Hippocampal formation (tissue), 2 donors: ENCODE measurements around the gene ACSF2.
"Not testable (repeated sequence)": the region's sequence is repeated elsewhere in the genome, so short reads cannot be mapped to it uniquely, and the experiment has no call there.

Experiments used
- DNase-seq, 2 donors: peaks; one replicate each; lab custom pipeline; 2025; lab: John Stamatoyannopoulos, UW

The ACSF2 gene

GRCh38 chr17:50425682-50426471 is at the start of gene ACSF2:
Gene ACSF2, plus strand, starts transcription at chr17:50426218. Its CDS starts 44 bp downstream, at chr17:50426262.
- DNase-seq, result peak in 1 of 2 donors; percentile 60

- no peak for DNase-seq
These were observed 46.5 kb upstream of the ACSF2 start for GRCh38 chr17:50379351-50380132.

GRCh38 chr17:50380369-50381259 is 45.4 kb upstream of the ACSF2 start:
- no peak for DNase-seq

GRCh38 chr17:50381260-50381815 is 44.7 kb upstream of the ACSF2 start:
- DNase-seq, result no peak

GRCh38 chr17:50381920-50382319 is 44.1 kb upstream of the ACSF2 start:
- no peak for DNase-seq

GRCh38 chr17:50382931-50383330 is 43.1 kb upstream of the ACSF2 start:
- DNase-seq, result no peak

- DNase-seq, result no peak
These were observed 39.5 kb upstream of the ACSF2 start for GRCh38 chr17:50386510-50386909.

- no peak for DNase-seq
These were observed 37.3 kb upstream of the ACSF2 start for GRCh38 chr17:50388728-50389127.

GRCh38 chr17:50389534-50389933 is 36.5 kb upstream of the ACSF2 start:
- DNase-seq, result no peak

- DNase-seq, result no peak
These were observed 33.4 kb upstream of the ACSF2 start for GRCh38 chr17:50392621-50393020.

GRCh38 chr17:50393700-50394099 is 32.3 kb upstream of the ACSF2 start:
- DNase-seq, result no peak

- no peak for DNase-seq
These were observed 31.3 kb upstream of the ACSF2 start for GRCh38 chr17:50394711-50395110.

GRCh38 chr17:50396261-50397110 is 29.5 kb upstream of the ACSF2 start:
- no peak for DNase-seq

GRCh38 chr17:50397111-50397918 is 28.7 kb upstream of the ACSF2 start, which contains the start of gene LRRC59:
Gene LRRC59, minus strand, starts transcription at chr17:50397523. Its CDS starts 206 bp downstream, at chr17:50397317.
- peak; percentile 58 to 75 for DNase-seq

GRCh38 chr17:50397919-50398285 is 28.1 kb upstream of the ACSF2 start:
- DNase-seq, result no peak

- not testable (repeated sequence) for DNase-seq
These were observed 27.3 kb upstream of the ACSF2 start for GRCh38 chr17:50398672-50399071.

GRCh38 chr17:50399591-50399990 is 26.4 kb upstream of the ACSF2 start:
- DNase-seq, result not testable (repeated sequence)

- DNase-seq, result not testable (repeated sequence)
These were observed 20.7 kb upstream of the ACSF2 start for GRCh38 chr17:50405351-50405750.

- DNase-seq, result no peak
These were observed 19.4 kb upstream of the ACSF2 start for GRCh38 chr17:50406578-50406977.

GRCh38 chr17:50407921-50408320 is 18.1 kb upstream of the ACSF2 start:
- no peak for DNase-seq
